OCI-LY1 (cell line): ENCODE results near the gene ZNF529.

Experiments used
- H2AFZ ChIP-seq: fragments of 200-600 bp; sonication (generic), shearing (Covaris generic); 2 replicates; pipeline ENCODE4 v1.6.0; 2014; ENCODE audit warnings: antibody characterized with exemption, mild to moderate bottlenecking, low read length
- H3F3A ChIP-seq: fragments of 200-600 bp; sonication (generic), shearing (Covaris generic); 2 replicates; pipeline ENCODE4 v1.6.0; 2014; ENCODE audit warnings: mild to moderate bottlenecking, antibody characterized with exemption, low read length, moderate library complexity; ENCODE audit not compliant: insufficient read depth
- H3K27ac ChIP-seq: fragments of 200-600 bp; sonication (generic); 2 replicates; pipeline ENCODE4 v1.5.1; 2014; ENCODE audit warnings: low read length, mixed run types, mild to moderate bottlenecking, low read depth; ENCODE audit not compliant: poor library complexity, severe bottlenecking
- H3K27me3 ChIP-seq: fragments of 200-600 bp; sonication (generic); 2 replicates; pipeline ENCODE4 v1.6.0; 2014; ENCODE audit warnings: antibody characterized with exemption, mild to moderate bottlenecking, low read length, moderate library complexity; ENCODE audit not compliant: insufficient read depth
- H3K36me3 ChIP-seq: fragments of 200-600 bp; sonication (generic); 2 replicates; pipeline ENCODE4 v1.6.1; 2014; ENCODE audit warnings: mild to moderate bottlenecking, antibody characterized with exemption, low read length, moderate library complexity, mixed read lengths; ENCODE audit not compliant: insufficient read depth
- H3K4me1 ChIP-seq: fragments of 200-600 bp; sonication (generic); 2 replicates; pipeline ENCODE4 v1.5.1; 2014; ENCODE audit warnings: mild to moderate bottlenecking, low read length, moderate library complexity; ENCODE audit not compliant: insufficient read depth, severe bottlenecking
- H3K4me2 ChIP-seq: fragments of 200-600 bp; sonication (generic), shearing (Covaris generic); 2 replicates; pipeline ENCODE4 v1.6.1; 2014; ENCODE audit warnings: low read length
- H3K4me3 ChIP-seq: fragments of 200-600 bp; sonication (generic); 2 replicates; pipeline ENCODE4 v1.5.1; 2014; ENCODE audit warnings: low read length, low read depth, mild to moderate bottlenecking, mixed read lengths; ENCODE audit not compliant: poor library complexity, severe bottlenecking
- H3K79me2 ChIP-seq: fragments of 200-600 bp; shearing (Covaris generic); 2 replicates; pipeline ENCODE4 v1.6.1; 2016; ENCODE audit warnings: mixed run types, low read length, mixed read lengths; ENCODE audit not compliant: insufficient read depth
- H3K9ac ChIP-seq: fragments of 200-600 bp; sonication (generic), shearing (Covaris generic); 2 replicates; pipeline ENCODE4 v1.6.1; 2014; ENCODE audit warnings: mild to moderate bottlenecking, low read length, mixed read lengths
- H3K9me2 ChIP-seq: fragments of 200-600 bp; sonication (generic), shearing (Covaris generic); 2 replicates; pipeline ENCODE4 v1.6.1; 2014; ENCODE audit warnings: low read depth, mild to moderate bottlenecking, low read length, mixed read lengths
- H3K9me3 ChIP-seq: fragments of 200-600 bp; shearing (Covaris generic); 2 replicates; pipeline ENCODE4 v1.6.1; 2014; ENCODE audit warnings: low read length, mixed read lengths
- H4K20me1 ChIP-seq: fragments of 200-600 bp; sonication (generic), shearing (Covaris generic); 2 replicates; pipeline ENCODE4 v1.6.0; 2016; ENCODE audit warnings: mild to moderate bottlenecking, low read length; ENCODE audit not compliant: insufficient read depth
- CTCF ChIP-seq: fragments of 200-600 bp; sonication (generic), shearing (Covaris generic); IDR thresholded peaks from 2 replicates; pipeline ENCODE4 v1.5.1; 2017; ENCODE audit warnings: mild to moderate bottlenecking, antibody characterized with exemption, low read length, moderate library complexity, mixed read lengths
- EZH2 ChIP-seq: fragments of 200-600 bp; sonication (generic), shearing (Covaris generic); IDR thresholded peaks from 2 replicates; pipeline ENCODE4 v1.8.0; 2017; ENCODE audit warnings: borderline replicate concordance, mixed run types, mild to moderate bottlenecking, antibody characterized with exemption, low read length, moderate library complexity, mixed read lengths

Gene ZNF529

GRCh38 chr19:36526581-36526980, 46.5 kb downstream of the ZNF529 start:
- TF ChIP-seq CTCF (no peak), EZH2 (no peak)
- Histone ChIP-seq H3K4me1 (peaks cover 21% of the 10 kb centered on the region), H3K79me2 (peaks cover 17% of the 10 kb centered on the region), H3K27ac (no peak overlapping the region), H3K4me2 (peak overlapping the region; percentile 87), H3K9me2 (no peaks in the 10 kb centered on the region), H3F3A (no peaks in the 10 kb centered on the region), H3K9ac (no peak overlapping the region), H3K4me3 (peak overlapping the region; percentile 81), H2AFZ (no peak overlapping the region), H4K20me1 (no peaks in the 10 kb centered on the region), H3K36me3 (peaks cover 44% of the 10 kb centered on the region), H3K9me3 (peaks cover 12% of the 10 kb centered on the region), H3K27me3 (no peaks in the 10 kb centered on the region)

- Histone ChIP-seq H3K9me3 (peaks cover 15% of the 10 kb centered on the region), H3K4me1 (peaks cover 18% of the 10 kb centered on the region), H4K20me1 (no peaks in the 10 kb centered on the region), H3K79me2 (peaks cover 17% of the 10 kb centered on the region), H3K9ac (no peak overlapping the region), H3F3A (no peaks in the 10 kb centered on the region), H3K27ac (no peak overlapping the region), H3K9me2 (no peaks in the 10 kb centered on the region), H3K4me2 (no peak overlapping the region), H2AFZ (no peak overlapping the region), H3K36me3 (peaks cover 62% of the 10 kb centered on the region), H3K4me3 (no peak overlapping the region), H3K27me3 (no peaks in the 10 kb centered on the region)
- no peak for TF ChIP-seq EZH2
- no peak for TF ChIP-seq CTCF
Observed at GRCh38 chr19:36524617-36525016, 48.5 kb downstream of the ZNF529 start.

GRCh38 chr19:36514012-36514612, 59.0 kb downstream of the ZNF529 start:
- Histone ChIP-seq H3K4me3 (no peak overlapping the region), H3K4me1 (no peaks in the 10 kb centered on the region), H3K9me3 (peaks cover 50% of the 10 kb centered on the region), H4K20me1 (no peaks in the 10 kb centered on the region), H3F3A (no peaks in the 10 kb centered on the region), H3K9me2 (no peaks in the 10 kb centered on the region), H3K27me3 (no peaks in the 10 kb centered on the region), H3K79me2 (peaks cover 3% of the 10 kb centered on the region; the same call in 1 of the 2 replicates), H3K27ac (no peak overlapping the region), H3K9ac (no peak overlapping the region), H2AFZ (no peak overlapping the region), H3K4me2 (no peak overlapping the region), H3K36me3 (peaks cover 64% of the 10 kb centered on the region)
- TF ChIP-seq CTCF (no peak), EZH2 (no peak)
